HL-60 (cell line): Measurements from ENCODE around the gene AMPD3.

Source experiments
- CTCF ChIP-seq: IDR thresholded peaks from one replicate; pipeline ENCODE4 v1.5.1; 2011; ENCODE audit warnings: low read length, control low read depth, inconsistent platforms; ENCODE audit not compliant: insufficient read depth
- POLR2AphosphoS5 ChIP-seq: IDR thresholded peaks from 2 replicates; pipeline ENCODE4 v1.6.1; 2012; ENCODE audit warnings: low read depth
- REST ChIP-seq: IDR thresholded peaks from 2 replicates; pipeline ENCODE4 v1.6.1; 2012; ENCODE audit warnings: low read depth; ENCODE audit not compliant: insufficient replicate concordance

- TF ChIP-seq CTCF (no peak), POLR2AphosphoS5 (no peak), REST (no peak)
Observed at GRCh38 chr11:10494636-10495463, 39.8 kb downstream of the AMPD3 start.
